Tibial nerve (tissue), 4 donors: ENCODE results near the gene LRRC72.
"Not testable (repeated sequence)": the region's sequence is repeated elsewhere in the genome, so short reads cannot be mapped to it uniquely, and the experiment has no call there.

Source experiments
- CTCF ChIP-seq, 5 experiments: fragments of 200-600 bp in 3 of 5; fragments of 450-650 bp in 2 of 5; sonication (generic) in 3 of 5; IDR thresholded peaks; one replicate each; pipeline ENCODE4 v1.5.1; 2016 to 2019; ENCODE audit warnings: antibody characterized with exemption in 5 of 5, mild to moderate bottlenecking in 3 of 5, moderate library complexity in 2 of 5
- EP300 ChIP-seq, 2 donors: sonication (generic); formaldehyde crosslinking; IDR thresholded peaks; one replicate each; pipeline ENCODE4 v1.6.1; 2017; ENCODE audit warnings: antibody characterized with exemption in 2 of 2, mild to moderate bottlenecking in 1 of 2
- POLR2A ChIP-seq, 2 donors: fragments of 450-650 bp; IDR thresholded peaks; one replicate each; pipeline ENCODE4 v1.6.1; 2017; ENCODE audit warnings: antibody characterized with exemption in 2 of 2, mild to moderate bottlenecking in 2 of 2, moderate library complexity in 2 of 2

GRCh38 chr7:16519985-16520384, 6.6 kb upstream of the LRRC72 start:
- TF ChIP-seq CTCF, EP300, POLR2A (IDR thresholded peaks at IDR 0.05): not testable (repeated sequence)
